T-cell (primary cell): Measurements from ENCODE around the gene TBP. TPM values are rescaled to one million over a fixed set of nuclear protein-coding genes. Genes with fewer than 3 reads are reported as not detected.
A peak's percentile ranks its signal among the peaks of the same experiment; 100 is the strongest.

Experiments used
- ATAC-seq, 4 experiments: fragments of 200-7000 bp in 3 of 4; fragments of 150-1000 bp in 1 of 4; cut with Tn5 transposase; replicated peaks in 1 of 4; 1 replicate in 3 of 4; 2 replicates in 1 of 4; pipeline ENCODE4 v1.10.0; 2021; ENCODE audit warnings: moderate library complexity in 3 of 4, mild to moderate bottlenecking in 2 of 4, moderate number of reproducible peaks in 1 of 4
- CTCF ChIA-PET, 2 donors: fragments of 300-600 bp; sonication (Branson Sonifier 250); formaldehyde crosslinking; loops; one replicate each; lab custom pipeline; 2022; ENCODE audit warnings: antibody characterized with exemption in 2 of 2; lab: Charles Lee
- POLR2A ChIA-PET, 2 donors: fragments of 300-600 bp; sonication (Branson Sonifier 250); formaldehyde crosslinking; loops; one replicate each; lab custom pipeline; 2022; ENCODE audit warnings: antibody characterized with exemption in 2 of 2; lab: Charles Lee
- DNase-seq, 35 experiments: peaks; one replicate each; pipeline versions ENCODE4 v3.0.0 to v3.0.0-alpha.2; 2013 to 2023
- H3K27ac ChIP-seq: one replicate; pipeline ENCODE4 v1.5.1; 2013; ENCODE audit warnings: low read length
- H3K27me3 ChIP-seq, 2 experiments: replicated peaks in 1 of 2; 1 replicate in 1 of 2; 2 replicates in 1 of 2; pipeline versions ENCODE4 v1.6.1 to v1.7.0; 2013; ENCODE audit warnings: low read length in 1 of 2, mixed read lengths in 1 of 2; ENCODE audit not compliant: control insufficient read depth in 2 of 2, insufficient read depth in 2 of 2; ENCODE audit errors: extremely low read depth in 1 of 2
- H3K36me3 ChIP-seq, 2 donors: 1 replicate in 1 of 2; 2 replicates in 1 of 2; pipeline versions ENCODE4 v1.6.1 to v1.7.0; 2013; ENCODE audit warnings: low read length in 1 of 2; ENCODE audit not compliant: control insufficient read depth in 2 of 2, insufficient read depth in 1 of 2; ENCODE audit errors: extremely low read depth in 1 of 2
- H3K4me1 ChIP-seq, 2 experiments: 1 replicate in 1 of 2; 2 replicates in 1 of 2; pipeline versions ENCODE4 v1.6.1 to v1.7.0; 2013; ENCODE audit warnings: low read length in 2 of 2, mixed read lengths in 1 of 2; ENCODE audit not compliant: insufficient read depth in 2 of 2, control insufficient read depth in 1 of 2; ENCODE audit errors: extremely low read depth in 1 of 2
- H3K4me3 ChIP-seq, 2 donors: 1 replicate in 1 of 2; 2 replicates in 1 of 2; pipeline versions ENCODE4 v1.5.1 to v1.7.0; 2013; ENCODE audit warnings: mild to moderate bottlenecking in 2 of 2, low read length in 1 of 2, moderate library complexity in 1 of 2; ENCODE audit not compliant: control insufficient read depth in 1 of 2; ENCODE audit errors: extremely low read depth in 1 of 2
- H3K9me3 ChIP-seq: 2 replicates; pipeline ENCODE4 v1.7.0; 2013
- H3K27ac Mint-ChIP-seq, 2 donors: one replicate each; pipeline ENCODE4 v1.8.0; 2020 to 2021; ENCODE audit warnings: mild to moderate bottlenecking in 2 of 2, mixed read lengths in 2 of 2
- H3K27me3 Mint-ChIP-seq, 2 donors: one replicate each; pipeline ENCODE4 v1.8.0; 2021 to 2022; ENCODE audit warnings: mixed read lengths in 2 of 2
- H3K36me3 Mint-ChIP-seq: one replicate; pipeline ENCODE4 v1.8.0; 2021; ENCODE audit warnings: mixed read lengths
- H3K4me1 Mint-ChIP-seq, 3 donors: one replicate each; pipeline ENCODE4 v1.8.0; 2020 to 2022; ENCODE audit warnings: mixed read lengths in 3 of 3, mild to moderate bottlenecking in 1 of 3
- H3K4me3 Mint-ChIP-seq, 3 donors: one replicate each; pipeline ENCODE4 v1.8.0; 2020 to 2022; ENCODE audit warnings: mild to moderate bottlenecking in 3 of 3, mixed read lengths in 3 of 3, moderate library complexity in 3 of 3
- H3K9me3 Mint-ChIP-seq, 3 donors: one replicate each; pipeline ENCODE4 v1.8.0; 2020 to 2022; ENCODE audit warnings: mixed read lengths in 3 of 3
- WGBS: methylation state at CpG from one replicate; pipeline ENCODE4 v1.1.5; 2013; ENCODE audit warnings: missing lambda C conversion rate; ENCODE audit not compliant: insufficient coverage; 5-methylcytosine and 5-hydroxymethylcytosine counted together
- total RNA-seq, 35 experiments: library from RNA in 6 of 35; stranded (reverse) in 6 of 35; fragments of 120-200 nt in 1 of 35; gene quantifications; one replicate each; pipeline versions ENCODE4 v1.2.1 to v1.2.4 and lab custom pipeline; 2013 to 2026

TBP gene
- total RNA-seq, 5 donors from 2014 or later (not counting 1 experiment from before 2014, with no cell fraction given), result 12.4 to 35.0 (median 25.6) TPM

- no peaks in the 10 kb centered on the region for H3K27me3 Mint-ChIP-seq
- Histone ChIP-seq H3K27ac (peak within 1 kb of the TSS; percentile 82), H3K27me3 (peaks cover 0 to 2% of the 10 kb centered on the region in 2 experiments), H3K36me3 (peaks cover 0 to 29% of the 10 kb centered on the region in 2 donors), H3K4me3 (peak within 1 kb of the TSS; percentile 81 to 91), H3K4me1 (peaks cover 9 to 14% of the 10 kb centered on the region in 2 experiments), H3K9me3 (no peaks in the 10 kb centered on the region)
- H3K9me3 Mint-ChIP-seq, result no peaks in the 10 kb centered on the region
- DNase-seq, result peak; percentile 75 to 95 (median 90)
- ChIA-PET POLR2A (interaction anchor here (0.5 to 1.7 kb wide), 8 partner anchors 11 to 32 kb away, joined by 3 to 9 read pairs (median 4); partner anchors contain the start of genes PSMB1 (in 2 of the 2) and TBP (in 2 of the 2)), CTCF (interaction anchor here (0.6 to 1.9 kb wide), 7 partner anchors 10 to 794 kb away, joined by 3 to 22 read pairs (median 4); partner anchors contain the start of genes PSMB1 (in 1 of the 2) and TBP (in 1 of the 2))
- peak within 1 kb of the TSS; percentile 97 to 98 for H3K27ac Mint-ChIP-seq
- peak; percentile 95 to 98 (median 96) for ATAC-seq
- peak within 1 kb of the TSS; percentile 97 for H3K4me3 Mint-ChIP-seq
- under 1% methylated on average over 77 of the region's 81 CpGs for WGBS
- H3K36me3 Mint-ChIP-seq, result peaks cover 29% of the 10 kb centered on the region
- H3K4me1 Mint-ChIP-seq, result peaks cover 37 to 41% (median 37%) of the 10 kb centered on the region in 3 donors
Measured at GRCh38 chr6:170584181-170584953, 30.2 kb downstream of the TBP start, which contains the start of gene PDCD2. TSS of gene PDCD2 (minus strand) at chr6:170584637. CDS start at chr6:170584581, 56 bp downstream.

- Mint-ChIP-seq H3K36me3 (peaks cover 30% of the 10 kb centered on the region), H3K9me3 (peaks cover 0 to 2% (median 0%) of the 10 kb centered on the region in 3 donors), H3K4me3 (peak overlapping the region; percentile 97), H3K27me3 (peaks cover 4 to 5% of the 10 kb centered on the region in 2 donors), H3K27ac (peak overlapping the region; percentile 97 to 98), H3K4me1 (peaks cover 37 to 41% (median 37%) of the 10 kb centered on the region in 3 donors)
- Histone ChIP-seq H3K9me3 (no peaks in the 10 kb centered on the region), H3K27me3 (peaks cover 2% of the 10 kb centered on the region in 2 experiments), H3K27ac (peak overlapping the region; percentile 82), H3K4me3 (peak overlapping the region; percentile 65 to 91), H3K36me3 (peaks cover 0 to 23% of the 10 kb centered on the region in 2 donors), H3K4me1 (peaks cover 9 to 14% of the 10 kb centered on the region in 2 experiments)
- CTCF ChIA-PET, result interaction anchor here in 1 of 2 donors (1.5 to 1.9 kb wide), 3 partner anchors 10 to 32 kb away, joined by 4 to 22 read pairs (median 6); partner anchors contain the start of genes PSMB1 and TBP
- ATAC-seq, result no peak
- WGBS, result 0% methylated on average over 3 of the region's 6 CpGs
- POLR2A ChIA-PET, result interaction anchor here (1.1 to 1.7 kb wide), 2 partner anchors 12 to 33 kb away, joined by 4 to 5 read pairs; no protein-coding TSS in a partner anchor
- DNase-seq, result no peak
Measured at GRCh38 chr6:170584954-170585498, 30.9 kb downstream of the TBP start.

GRCh38 chr6:170590725-170591124, 36.6 kb downstream of the TBP start:
- WGBS, result 80% methylated on average over 1 of the region's 1 CpG
- Histone ChIP-seq H3K27me3 (peaks cover 2% of the 10 kb centered on the region in 2 experiments), H3K9me3 (peaks cover 2% of the 10 kb centered on the region), H3K27ac (no peak overlapping the region), H3K4me1 (peaks cover 0 to under 1% of the 10 kb centered on the region in 2 experiments), H3K4me3 (no peak overlapping the region), H3K36me3 (no peaks in the 10 kb centered on the region)
- DNase-seq (no peak), ATAC-seq (no peak)
- POLR2A ChIA-PET, result no interaction called here
- Mint-ChIP-seq H3K27me3 (peaks cover 22 to 26% of the 10 kb centered on the region in 2 donors), H3K4me1 (peaks cover 0 to 2% (median under 1%) of the 10 kb centered on the region in 3 donors), H3K27ac (no peak overlapping the region), H3K9me3 (peaks cover 8 to 35% (median 34%) of the 10 kb centered on the region in 3 donors), H3K4me3 (no peak overlapping the region), H3K36me3 (peaks cover 27% of the 10 kb centered on the region)
- CTCF ChIA-PET, result no interaction called here

- Mint-ChIP-seq H3K36me3 (peaks cover 16% of the 10 kb centered on the region), H3K27ac (no peak overlapping the region), H3K4me3 (no peak overlapping the region), H3K27me3 (peaks cover 13 to 32% of the 10 kb centered on the region in 2 donors), H3K9me3 (peaks cover 4 to 25% (median 24%) of the 10 kb centered on the region in 3 donors), H3K4me1 (no peaks in the 10 kb centered on the region)
- Histone ChIP-seq H3K27me3 (no peaks in the 10 kb centered on the region), H3K4me1 (no peaks in the 10 kb centered on the region), H3K27ac (no peak overlapping the region), H3K4me3 (no peak overlapping the region), H3K9me3 (no peaks in the 10 kb centered on the region), H3K36me3 (no peaks in the 10 kb centered on the region)
- DNase-seq (no peak), ATAC-seq (no peak)
- ChIA-PET POLR2A (no interaction called here), CTCF (no interaction called here)
Measured at GRCh38 chr6:170596426-170596825, 42.3 kb downstream of the TBP start.

- peaks cover 0 to 17% (median 15%) of the 10 kb centered on the region in 3 donors for H3K9me3 Mint-ChIP-seq
- H3K36me3 ChIP-seq, result no peaks in the 10 kb centered on the region
- peaks cover 13 to 30% of the 10 kb centered on the region in 2 donors for H3K27me3 Mint-ChIP-seq
- DNase-seq, result no peak
- no peak overlapping the region for H3K4me3 Mint-ChIP-seq
- H3K9me3 ChIP-seq, result no peaks in the 10 kb centered on the region
- H3K27ac Mint-ChIP-seq, result no peak overlapping the region
- H3K4me3 ChIP-seq, result no peak overlapping the region
- H3K27me3 ChIP-seq, result no peaks in the 10 kb centered on the region
- CTCF ChIA-PET, result no interaction called here
- H3K36me3 Mint-ChIP-seq, result peaks cover 13% of the 10 kb centered on the region
- POLR2A ChIA-PET, result no interaction called here
- H3K27ac ChIP-seq, result no peak overlapping the region
- no peaks in the 10 kb centered on the region for H3K4me1 ChIP-seq
- ATAC-seq, result no peak
- no peaks in the 10 kb centered on the region for H3K4me1 Mint-ChIP-seq
Measured at GRCh38 chr6:170597278-170597677, 43.1 kb downstream of the TBP start.

- Histone ChIP-seq H3K4me1 (no peaks in the 10 kb centered on the region), H3K27ac (no peak overlapping the region), H3K9me3 (no peaks in the 10 kb centered on the region), H3K4me3 (no peak overlapping the region), H3K36me3 (no peaks in the 10 kb centered on the region), H3K27me3 (peaks cover 0 to 21% of the 10 kb centered on the region in 2 experiments)
- Mint-ChIP-seq H3K4me1 (no peaks in the 10 kb centered on the region), H3K27ac (no peak overlapping the region), H3K27me3 (peaks cover 60 to 68% of the 10 kb centered on the region in 2 donors), H3K36me3 (no peaks in the 10 kb centered on the region), H3K9me3 (no peaks in the 10 kb centered on the region), H3K4me3 (no peak overlapping the region)
- no peak for ATAC-seq
- POLR2A ChIA-PET, result no interaction called here
- CTCF ChIA-PET, result no interaction called here
- no peak for DNase-seq
- WGBS, result 80% methylated on average over 1 of the region's 6 CpGs
Measured at GRCh38 chr6:170605574-170606259, 51.5 kb downstream of the TBP start.
